Natural killer cell (primary cell): ENCODE measurements around the gene PARP15. TPM values are rescaled to one million over a fixed set of nuclear protein-coding genes. Genes with fewer than 3 reads are reported as not detected.

ENCODE experiments used
- ATAC-seq, 3 donors: fragments of 150-1000 bp in 2 of 3; fragments of 200-7000 bp in 1 of 3; cut with Tn5 transposase; 1 replicate in 1 of 3; 2 replicates in 2 of 3; pipeline ENCODE4 v1.10.0; 2021; ENCODE audit warnings: mild to moderate bottlenecking in 2 of 3, moderate library complexity in 2 of 3
- DNase-seq, 2 donors: peaks; one replicate each; pipeline versions ENCODE4 v3.0.0 to v3.0.0-alpha.2; 2013 to 2021; ENCODE audit warnings: mixed read lengths in 1 of 2
- H3K27ac ChIP-seq: one replicate; pipeline ENCODE4 v1.5.1; 2013; ENCODE audit warnings: mild to moderate bottlenecking, low read length
- H3K27me3 ChIP-seq: one replicate; pipeline ENCODE4 v1.6.1; 2013; ENCODE audit warnings: low read length; ENCODE audit not compliant: control insufficient read depth, insufficient read depth
- H3K36me3 ChIP-seq: one replicate; pipeline ENCODE4 v1.6.1; 2013; ENCODE audit warnings: low read length; ENCODE audit not compliant: control insufficient read depth, insufficient read depth
- H3K4me1 ChIP-seq: one replicate; pipeline ENCODE4 v1.6.1; 2013; ENCODE audit warnings: low read length; ENCODE audit not compliant: control insufficient read depth, insufficient read depth
- H3K4me3 ChIP-seq: one replicate; pipeline ENCODE4 v1.5.1; 2013; ENCODE audit warnings: low read length
- H3K9me3 ChIP-seq: one replicate; pipeline ENCODE4 v1.6.1; 2013; ENCODE audit warnings: low read length; ENCODE audit not compliant: control insufficient read depth, insufficient read depth
- H3K27ac Mint-ChIP-seq, 2 donors: one replicate each; pipeline ENCODE4 v1.8.0; 2022; ENCODE audit warnings: mild to moderate bottlenecking in 2 of 2, mixed read lengths in 2 of 2, moderate library complexity in 1 of 2
- H3K27me3 Mint-ChIP-seq, 2 donors: one replicate each; pipeline ENCODE4 v1.8.0; 2022; ENCODE audit warnings: low read depth in 2 of 2, mixed read lengths in 2 of 2
- H3K36me3 Mint-ChIP-seq: one replicate; pipeline ENCODE4 v1.8.0; 2022; ENCODE audit warnings: mixed read lengths
- H3K4me1 Mint-ChIP-seq, 2 donors: one replicate each; pipeline ENCODE4 v1.8.0; 2022; ENCODE audit warnings: mixed read lengths in 2 of 2
- H3K4me3 Mint-ChIP-seq: one replicate; pipeline ENCODE4 v1.8.0; 2022; ENCODE audit warnings: mild to moderate bottlenecking, moderate library complexity, mixed read lengths
- H3K9me3 Mint-ChIP-seq, 2 donors: one replicate each; pipeline ENCODE4 v1.8.0; 2022; ENCODE audit warnings: mixed read lengths in 2 of 2
- WGBS: methylation state at CpG from one replicate; pipeline ENCODE4 v1.1.7; 2013; ENCODE audit warnings: missing lambda C conversion rate; ENCODE audit not compliant: insufficient coverage; 5-methylcytosine and 5-hydroxymethylcytosine counted together
- intact Hi-C: fragments of 100-400 bp; cut with micrococcal nuclease; formaldehyde crosslinking; loops from one replicate; pipeline ENCODE4 v1.14.2; 2022
- total RNA-seq, 4 donors: library from RNA; stranded (reverse); fragments of 120-200 nt in 1 of 4; gene quantifications; one replicate each; pipeline versions ENCODE4 v1.2.3 to v1.2.4, GENCODE V29; 2013 to 2022
- TF ChIP-seq, protein P1 (sequence below): fragments of 200-600 bp; IDR thresholded peaks from one replicate; pipeline ENCODE4 v1.8.0; 2022; ENCODE audit warnings: antibody characterized with exemption

Gene PARP15
- total RNA-seq, 3 donors from 2014 or later (not counting 1 experiment from before 2014, with no cell fraction given), result 164 to 199 (median 198) TPM

GRCh38 chr3:122609798-122610559, 32.5 kb downstream of the PARP15 start:
- H3K27me3 ChIP-seq, result no peaks in the 10 kb centered on the region
- Mint-ChIP-seq H3K4me1 (peaks cover 13 to 22% of the 10 kb centered on the region in 2 donors), H3K4me3 (no peak overlapping the region), H3K27ac (peak overlapping the region; percentile 72 to 90), H3K36me3 (peaks cover 16% of the 10 kb centered on the region), H3K27me3 (no peaks in the 10 kb centered on the region), H3K9me3 (peaks cover 0 to 2% of the 10 kb centered on the region in 2 donors)
- intact Hi-C loops, result loop anchor here (2.0 to 5.0 kb wide), 2 partner anchors 37 to 48 kb away; partner anchors contain the start of genes DTX3L and PARP9
- TF ChIP-seq, protein P1, sequence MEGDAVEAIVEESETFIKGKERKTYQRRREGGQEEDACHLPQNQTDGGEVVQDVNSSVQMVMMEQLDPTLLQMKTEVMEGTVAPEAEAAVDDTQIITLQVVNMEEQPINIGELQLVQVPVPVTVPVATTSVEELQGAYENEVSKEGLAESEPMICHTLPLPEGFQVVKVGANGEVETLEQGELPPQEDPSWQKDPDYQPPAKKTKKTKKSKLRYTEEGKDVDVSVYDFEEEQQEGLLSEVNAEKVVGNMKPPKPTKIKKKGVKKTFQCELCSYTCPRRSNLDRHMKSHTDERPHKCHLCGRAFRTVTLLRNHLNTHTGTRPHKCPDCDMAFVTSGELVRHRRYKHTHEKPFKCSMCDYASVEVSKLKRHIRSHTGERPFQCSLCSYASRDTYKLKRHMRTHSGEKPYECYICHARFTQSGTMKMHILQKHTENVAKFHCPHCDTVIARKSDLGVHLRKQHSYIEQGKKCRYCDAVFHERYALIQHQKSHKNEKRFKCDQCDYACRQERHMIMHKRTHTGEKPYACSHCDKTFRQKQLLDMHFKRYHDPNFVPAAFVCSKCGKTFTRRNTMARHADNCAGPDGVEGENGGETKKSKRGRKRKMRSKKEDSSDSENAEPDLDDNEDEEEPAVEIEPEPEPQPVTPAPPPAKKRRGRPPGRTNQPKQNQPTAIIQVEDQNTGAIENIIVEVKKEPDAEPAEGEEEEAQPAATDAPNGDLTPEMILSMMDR, result no peak
- H3K36me3 ChIP-seq, result peaks cover 35% of the 10 kb centered on the region
- DNase-seq, result peak in 1 of 2 donors; percentile 9
- H3K9me3 ChIP-seq, result no peaks in the 10 kb centered on the region
- no peak overlapping the region for H3K4me3 ChIP-seq
- 86% methylated on average over 6 of the region's 7 CpGs for WGBS
- peak overlapping the region; percentile 66 for H3K27ac ChIP-seq
- peak; percentile 81 to 93 (median 88) for ATAC-seq
- H3K4me1 ChIP-seq, result peaks cover 2% of the 10 kb centered on the region

- Mint-ChIP-seq H3K27me3 (no peaks in the 10 kb centered on the region), H3K4me3 (no peak overlapping the region), H3K4me1 (peaks cover 20% of the 10 kb centered on the region in 2 donors), H3K36me3 (peaks cover 23% of the 10 kb centered on the region), H3K27ac (peak overlapping the region in 1 of 2 donors; percentile 56), H3K9me3 (peaks cover 0 to 2% of the 10 kb centered on the region in 2 donors)
- TF ChIP-seq, protein P1, result no peak
- Histone ChIP-seq H3K4me3 (no peak overlapping the region), H3K36me3 (peaks cover 49% of the 10 kb centered on the region), H3K4me1 (peaks cover 2% of the 10 kb centered on the region), H3K27me3 (no peaks in the 10 kb centered on the region), H3K27ac (no peak overlapping the region), H3K9me3 (no peaks in the 10 kb centered on the region)
- 95% methylated on average over 5 of the region's 5 CpGs for WGBS
- DNase-seq, result no peak
- ATAC-seq, result no peak
- intact Hi-C loops, result loop anchor here (5.0 kb wide), 1 partner anchor 50 kb away; the partner anchor contains the start of genes DTX3L and PARP9
Observed at GRCh38 chr3:122612696-122613095, 35.2 kb downstream of the PARP15 start.

- ATAC-seq (peak in 1 of 3 donors; percentile 36), DNase-seq (no peak)
- no peaks in the 10 kb centered on the region for H3K27me3 ChIP-seq
- TF ChIP-seq, protein P1, result no peak
- Mint-ChIP-seq H3K9me3 (peaks cover 0 to 2% of the 10 kb centered on the region in 2 donors), H3K27me3 (no peaks in the 10 kb centered on the region), H3K27ac (peak overlapping the region; percentile 26 to 64), H3K4me3 (no peak overlapping the region), H3K4me1 (peaks cover 14% of the 10 kb centered on the region in 2 donors), H3K36me3 (peaks cover 46% of the 10 kb centered on the region)
- H3K4me1 ChIP-seq, result no peaks in the 10 kb centered on the region
- no peak overlapping the region for H3K27ac ChIP-seq
- WGBS, result 78% methylated on average over 2 of the region's 3 CpGs
- H3K4me3 ChIP-seq, result no peak overlapping the region
- H3K9me3 ChIP-seq, result no peaks in the 10 kb centered on the region
- intact Hi-C loops, result no loop called here
- H3K36me3 ChIP-seq, result peaks cover 65% of the 10 kb centered on the region
Observed at GRCh38 chr3:122615303-122615702, 37.9 kb downstream of the PARP15 start.
